Measurements from ENCODE around the gene AGPAT1. TPM values are rescaled to one million over a fixed set of nuclear protein-coding genes. Genes with fewer than 3 reads are reported as not detected.

The AGPAT1 gene
- total RNA-seq, 1 experiment from 2014 or later: 84.5 TPM

DNA sequence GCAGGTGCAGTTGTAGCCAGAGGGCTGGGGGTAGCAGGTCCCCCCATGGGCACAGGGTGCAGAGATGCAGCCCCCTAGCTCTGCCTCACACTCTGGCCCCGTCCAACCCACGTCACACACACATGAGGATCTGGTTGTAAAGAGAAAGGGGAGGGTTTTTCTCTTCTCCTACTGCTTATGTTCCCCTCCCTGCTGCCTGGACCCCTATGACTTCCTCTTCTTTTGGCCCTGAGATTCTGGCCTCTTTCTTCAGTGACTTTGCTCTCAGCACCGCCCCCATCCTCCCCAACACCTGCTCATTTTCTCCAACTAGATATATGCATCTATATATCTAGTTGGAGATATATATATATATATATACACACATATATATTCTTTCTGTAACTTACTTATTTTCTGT lies 38.2 kb upstream of the AGPAT1 start (continued):
- TF ChIP-seq PRDM15 (CRISPR knock-in tag; IDR thresholded peaks at IDR 0.05) (no peak), IRF1 (CRISPR knock-in tag; IDR thresholded peaks at IDR 0.05) (no peak)
- TF ChIP-seq, protein P1, sequence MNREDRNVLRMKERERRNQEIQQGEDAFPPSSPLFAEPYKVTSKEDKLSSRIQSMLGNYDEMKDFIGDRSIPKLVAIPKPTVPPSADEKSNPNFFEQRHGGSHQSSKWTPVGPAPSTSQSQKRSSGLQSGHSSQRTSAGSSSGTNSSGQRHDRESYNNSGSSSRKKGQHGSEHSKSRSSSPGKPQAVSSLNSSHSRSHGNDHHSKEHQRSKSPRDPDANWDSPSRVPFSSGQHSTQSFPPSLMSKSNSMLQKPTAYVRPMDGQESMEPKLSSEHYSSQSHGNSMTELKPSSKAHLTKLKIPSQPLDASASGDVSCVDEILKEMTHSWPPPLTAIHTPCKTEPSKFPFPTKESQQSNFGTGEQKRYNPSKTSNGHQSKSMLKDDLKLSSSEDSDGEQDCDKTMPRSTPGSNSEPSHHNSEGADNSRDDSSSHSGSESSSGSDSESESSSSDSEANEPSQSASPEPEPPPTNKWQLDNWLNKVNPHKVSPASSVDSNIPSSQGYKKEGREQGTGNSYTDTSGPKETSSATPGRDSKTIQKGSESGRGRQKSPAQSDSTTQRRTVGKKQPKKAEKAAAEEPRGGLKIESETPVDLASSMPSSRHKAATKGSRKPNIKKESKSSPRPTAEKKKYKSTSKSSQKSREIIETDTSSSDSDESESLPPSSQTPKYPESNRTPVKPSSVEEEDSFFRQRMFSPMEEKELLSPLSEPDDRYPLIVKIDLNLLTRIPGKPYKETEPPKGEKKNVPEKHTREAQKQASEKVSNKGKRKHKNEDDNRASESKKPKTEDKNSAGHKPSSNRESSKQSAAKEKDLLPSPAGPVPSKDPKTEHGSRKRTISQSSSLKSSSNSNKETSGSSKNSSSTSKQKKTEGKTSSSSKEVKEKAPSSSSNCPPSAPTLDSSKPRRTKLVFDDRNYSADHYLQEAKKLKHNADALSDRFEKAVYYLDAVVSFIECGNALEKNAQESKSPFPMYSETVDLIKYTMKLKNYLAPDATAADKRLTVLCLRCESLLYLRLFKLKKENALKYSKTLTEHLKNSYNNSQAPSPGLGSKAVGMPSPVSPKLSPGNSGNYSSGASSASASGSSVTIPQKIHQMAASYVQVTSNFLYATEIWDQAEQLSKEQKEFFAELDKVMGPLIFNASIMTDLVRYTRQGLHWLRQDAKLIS (CRISPR knock-in tag; IDR thresholded peaks at IDR 0.05; ENCODE audit: borderline replicate concordance): no peak

DNA sequence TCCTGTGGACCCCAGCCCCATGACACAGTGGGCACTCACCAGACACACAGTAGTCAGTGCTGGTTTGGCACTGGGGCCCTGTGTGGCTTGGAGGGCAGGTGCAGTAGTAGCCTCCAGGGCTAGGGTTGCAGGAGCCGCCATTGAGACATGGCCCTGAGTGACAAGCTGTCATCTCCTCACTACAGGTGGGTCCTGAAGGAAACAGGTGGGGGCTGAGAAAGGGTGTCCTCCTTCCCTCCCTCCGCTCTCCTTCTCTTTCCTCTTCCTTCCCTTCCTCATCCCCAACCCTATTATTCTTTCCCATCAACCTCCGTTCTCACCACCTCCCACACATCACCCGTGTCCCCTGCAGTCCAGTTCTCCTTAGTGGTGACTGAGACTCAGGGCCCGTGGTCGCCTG lies 37.8 kb upstream of the AGPAT1 start:
- H3K4me1 Mint-ChIP-seq: no peaks in the 10 kb centered on the region
- no peak for ATAC-seq
- ChIA-PET POLR2A (no interaction called here), CTCF (interaction anchor here (1.6 kb wide), 1 partner anchor 18 kb away, joined by 5 read pairs; no protein-coding TSS in a partner anchor)
- no peak overlapping the region for H3K4me3 Mint-ChIP-seq
- H3K36me3 Mint-ChIP-seq: no peaks in the 10 kb centered on the region
- H3K9me3 Mint-ChIP-seq: no peaks in the 10 kb centered on the region
- peaks cover 3% of the 10 kb centered on the region; the same call in 1 of the 2 replicates for H3K27me3 Mint-ChIP-seq (ENCODE audit: low read depth)
- no peak overlapping the region for H3K27ac Mint-ChIP-seq
- TF ChIP-seq PRDM15 (CRISPR knock-in tag; IDR thresholded peaks at IDR 0.05) (no peak), ATF2 (CRISPR knock-in tag; IDR thresholded peaks at IDR 0.05; ENCODE audit: borderline replicate concordance, low read depth) (no peak), IRF2 (CRISPR knock-in tag; IDR thresholded peaks at IDR 0.05; ENCODE audit: borderline replicate concordance, low read depth) (no peak), CREM (CRISPR knock-in tag; IDR thresholded peaks at IDR 0.05) (no peak), ETV6 (CRISPR knock-in tag; IDR thresholded peaks at IDR 0.05) (no peak), JAZF1 (CRISPR knock-in tag; IDR thresholded peaks at IDR 0.05) (no peak)
- TF ChIP-seq, protein P2, sequence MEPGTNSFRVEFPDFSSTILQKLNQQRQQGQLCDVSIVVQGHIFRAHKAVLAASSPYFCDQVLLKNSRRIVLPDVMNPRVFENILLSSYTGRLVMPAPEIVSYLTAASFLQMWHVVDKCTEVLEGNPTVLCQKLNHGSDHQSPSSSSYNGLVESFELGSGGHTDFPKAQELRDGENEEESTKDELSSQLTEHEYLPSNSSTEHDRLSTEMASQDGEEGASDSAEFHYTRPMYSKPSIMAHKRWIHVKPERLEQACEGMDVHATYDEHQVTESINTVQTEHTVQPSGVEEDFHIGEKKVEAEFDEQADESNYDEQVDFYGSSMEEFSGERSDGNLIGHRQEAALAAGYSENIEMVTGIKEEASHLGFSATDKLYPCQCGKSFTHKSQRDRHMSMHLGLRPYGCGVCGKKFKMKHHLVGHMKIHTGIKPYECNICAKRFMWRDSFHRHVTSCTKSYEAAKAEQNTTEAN (CRISPR knock-in tag; IDR thresholded peaks at IDR 0.05): no peak
- no peak for DNase-seq (ENCODE audit: low spot score)

All from WTC11 (cell line).